ENCODE data around the gene GATA5.

GATA5 gene

DNA sequence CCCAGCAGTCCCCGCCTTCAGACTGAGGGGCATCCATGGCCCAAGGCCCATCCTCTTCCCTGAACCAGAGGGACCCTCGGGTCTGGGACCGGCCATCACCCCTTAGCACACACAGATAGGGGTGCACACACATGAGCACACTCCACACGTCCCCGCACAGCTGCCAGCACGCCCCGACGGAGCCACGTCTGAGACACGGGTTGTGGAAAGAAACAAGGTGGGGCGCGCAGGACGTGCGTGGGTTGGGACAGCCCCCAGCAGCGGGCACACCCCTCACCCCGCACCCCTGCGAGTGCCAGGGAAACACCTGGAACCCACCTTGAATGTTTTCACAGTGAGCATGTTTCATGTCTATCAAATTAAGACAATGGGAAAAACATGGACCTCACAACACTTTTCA is 6.4 kb downstream of the GATA5 start:
- no peak for DNase-seq

GRCh38 chr20:62466806-62467537 is 8.8 kb downstream of the GATA5 start:
- DNase-seq, result no peak

DNA sequence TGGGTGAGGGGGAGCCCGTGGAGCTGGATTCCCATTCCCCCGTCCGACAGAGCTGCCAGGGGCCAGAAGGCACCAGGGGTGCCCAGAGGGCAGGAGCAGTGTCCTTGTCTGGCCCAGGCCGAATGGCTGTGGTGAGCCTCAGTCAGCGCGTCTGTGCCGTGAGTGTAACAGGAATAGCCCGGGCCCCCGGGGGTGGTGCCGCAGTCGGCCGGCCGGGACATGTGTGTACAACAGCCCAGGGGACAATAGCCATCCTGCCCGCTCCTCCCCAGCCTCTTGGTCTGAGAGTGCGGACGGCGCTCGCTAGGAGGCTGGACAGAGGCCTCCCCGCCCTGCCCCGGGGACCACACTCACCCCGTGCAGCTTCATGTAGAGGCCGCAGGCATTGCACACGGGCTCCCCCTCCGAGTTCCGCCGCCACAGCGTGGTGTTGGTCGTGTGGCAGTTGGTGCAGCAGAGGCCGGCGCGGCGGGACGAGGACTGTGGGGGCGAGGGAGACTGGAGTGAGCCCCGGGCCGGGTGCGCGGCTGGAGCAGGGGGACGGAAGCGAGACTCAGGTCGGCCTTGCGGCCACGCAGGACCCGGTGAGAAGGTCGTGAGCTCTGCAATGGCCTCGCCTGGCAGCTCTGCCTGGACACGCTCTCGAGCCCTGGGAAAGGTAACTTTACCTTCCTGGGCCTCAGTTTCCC is 9.6 kb downstream of the GATA5 start:
- no peak for DNase-seq

- DNase-seq, result no peak
These were observed 10.8 kb downstream of the GATA5 start for GRCh38 chr20:62464990-62465389.

DNA sequence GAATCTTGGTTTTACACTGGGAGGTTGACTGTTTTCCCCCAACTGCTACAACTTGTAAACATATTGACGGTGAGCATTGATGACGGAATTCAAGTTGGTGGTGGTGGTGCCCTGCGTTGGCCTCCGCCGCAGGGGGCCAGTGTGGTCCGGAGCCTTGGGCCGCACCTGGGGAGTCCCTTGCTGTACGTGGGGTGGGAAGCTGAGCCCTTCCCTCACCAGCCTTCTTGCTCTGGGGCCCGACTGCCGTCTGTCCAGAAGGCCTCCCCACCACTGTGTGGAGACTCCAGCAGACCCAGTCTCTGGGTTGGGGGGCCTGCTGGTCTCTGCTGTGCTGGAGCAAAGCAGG is 11.4 kb downstream of the GATA5 start:
- DNase-seq, result no peak

- DNase-seq, result no peak
These were observed 12.0 kb downstream of the GATA5 start for GRCh38 chr20:62463651-62464424.

- DNase-seq, result no peak
These were observed 12.7 kb downstream of the GATA5 start for GRCh38 chr20:62462976-62463592.

- no peak for DNase-seq
These were observed 14.0 kb downstream of the GATA5 start for GRCh38 chr20:62461834-62462233.

GRCh38 chr20:62461157-62461556 is 14.6 kb downstream of the GATA5 start:
- DNase-seq, result no peak

DNA sequence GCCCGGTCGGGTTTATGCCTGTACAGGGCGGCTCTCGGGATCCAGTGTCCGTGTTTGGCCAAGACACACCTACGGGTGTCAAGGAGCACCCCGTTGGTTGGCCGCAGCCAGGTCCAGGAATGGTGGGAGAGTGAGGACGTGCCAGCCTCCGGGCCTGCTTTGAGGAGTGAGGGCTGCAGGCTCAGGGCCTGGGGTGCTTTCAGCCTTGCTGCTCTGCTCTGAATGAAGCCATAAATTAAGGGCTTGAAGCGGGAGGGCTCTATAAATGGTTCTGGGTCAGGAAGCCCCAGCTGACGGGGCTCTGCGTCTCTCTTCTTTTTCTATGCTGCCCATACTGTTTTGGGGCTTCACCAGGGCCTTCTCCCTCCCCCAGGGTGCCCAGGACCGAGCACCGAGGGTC is 15.1 kb downstream of the GATA5 start:
- no peak for DNase-seq

DNA sequence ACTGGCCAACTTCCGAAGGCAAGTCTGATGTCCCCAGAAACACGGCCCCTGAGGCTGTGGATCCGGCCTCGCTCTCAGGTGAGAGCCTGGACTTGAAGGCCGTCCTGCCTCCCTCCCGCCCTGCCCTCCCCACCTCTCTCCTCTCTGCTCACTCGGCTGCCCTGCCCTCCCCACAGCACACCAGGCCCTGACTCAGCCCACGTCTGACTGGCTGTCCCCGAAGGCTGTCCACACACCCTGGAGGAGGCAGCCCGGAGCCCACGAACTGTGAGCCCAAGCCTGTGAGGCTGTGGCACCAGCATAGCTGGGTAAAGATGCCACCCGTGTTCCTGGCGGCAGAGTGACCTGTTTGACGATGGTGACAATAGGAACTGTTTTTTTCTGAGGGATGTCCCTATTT is 16.3 kb downstream of the GATA5 start:
- DNase-seq, result no peak

- no peak for DNase-seq
These were observed 17.2 kb downstream of the GATA5 start for GRCh38 chr20:62458275-62459251.

GRCh38 chr20:62457831-62458230 is 18.0 kb downstream of the GATA5 start:
- DNase-seq, result no peak

DNA sequence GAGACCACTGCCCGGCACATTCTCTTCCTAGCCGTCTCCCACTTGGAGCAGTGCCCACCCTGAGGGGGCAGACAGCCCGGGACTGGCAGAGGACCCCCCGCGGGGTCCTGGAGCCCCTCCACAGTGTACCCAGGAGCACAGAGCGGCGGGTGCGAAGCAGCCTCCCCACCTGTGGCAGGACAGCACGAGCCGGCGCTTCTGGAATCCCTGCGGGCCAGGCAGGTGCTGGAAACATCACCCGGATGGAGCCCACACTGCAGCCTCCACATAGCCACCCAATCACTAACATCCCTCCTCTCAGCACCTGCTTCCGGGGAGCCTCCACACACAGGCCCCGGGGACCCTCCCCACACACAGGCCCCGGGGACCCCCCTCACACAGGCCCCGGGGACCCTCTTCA is 18.7 kb downstream of the GATA5 start:
- DNase-seq, result no peak

DNA sequence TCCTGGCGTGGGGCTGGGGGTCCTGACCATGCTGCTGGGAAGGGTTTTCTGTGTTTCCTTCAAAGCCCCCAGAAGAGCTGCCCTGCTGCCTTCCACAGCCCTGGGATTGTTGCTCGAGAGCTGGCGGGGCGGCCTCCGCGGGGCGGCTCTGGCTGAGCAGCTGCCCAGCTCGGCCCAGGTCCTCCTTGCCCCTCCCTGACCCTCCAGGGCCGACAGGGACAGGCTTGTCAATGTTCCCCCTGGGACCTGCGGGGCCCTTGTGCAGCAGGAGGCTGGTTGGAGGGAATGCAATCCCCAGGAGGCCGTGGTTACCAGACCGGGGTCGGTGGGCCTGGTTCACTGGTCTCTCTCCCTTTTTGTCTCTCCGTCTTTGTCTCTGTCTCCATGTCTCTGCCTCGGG is 19.9 kb downstream of the GATA5 start:
- DNase-seq, result no peak

GRCh38 chr20:62454904-62455636 is 20.7 kb downstream of the GATA5 start:
- no peak for DNase-seq

DNA sequence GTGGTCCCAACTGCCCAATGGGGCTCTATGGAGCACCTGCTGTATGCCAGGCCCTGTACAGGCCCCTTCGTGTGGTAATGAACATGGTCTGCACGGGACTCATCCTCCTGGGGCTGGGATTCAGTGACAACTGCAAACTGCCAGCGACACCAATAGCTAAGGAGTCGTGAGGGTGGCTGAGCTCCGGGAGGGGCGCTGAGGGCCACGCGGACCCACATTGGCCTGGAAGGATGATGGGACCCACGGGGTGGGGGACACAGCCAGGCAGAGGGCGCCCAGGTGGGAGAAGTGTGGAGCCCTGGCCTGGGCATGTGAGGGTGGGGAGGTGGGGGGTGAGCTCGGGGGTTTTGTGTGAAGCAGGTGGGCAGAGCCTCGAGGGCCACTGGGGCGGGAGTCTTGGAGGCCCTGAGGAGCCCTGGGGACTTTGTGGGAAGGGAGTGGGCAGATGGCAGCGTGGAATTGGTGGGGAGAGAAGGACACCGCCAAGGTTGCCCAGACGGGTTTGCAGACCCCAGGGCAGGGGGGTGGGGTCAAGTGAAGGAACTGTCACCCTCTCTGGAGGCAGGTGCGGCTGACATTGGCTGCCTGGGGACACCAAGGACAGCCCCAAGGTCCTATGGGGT is 22.5 kb downstream of the GATA5 start:
- no peak for DNase-seq

- no peak for DNase-seq
These were observed 23.2 kb downstream of the GATA5 start for GRCh38 chr20:62452475-62453095.

DNA sequence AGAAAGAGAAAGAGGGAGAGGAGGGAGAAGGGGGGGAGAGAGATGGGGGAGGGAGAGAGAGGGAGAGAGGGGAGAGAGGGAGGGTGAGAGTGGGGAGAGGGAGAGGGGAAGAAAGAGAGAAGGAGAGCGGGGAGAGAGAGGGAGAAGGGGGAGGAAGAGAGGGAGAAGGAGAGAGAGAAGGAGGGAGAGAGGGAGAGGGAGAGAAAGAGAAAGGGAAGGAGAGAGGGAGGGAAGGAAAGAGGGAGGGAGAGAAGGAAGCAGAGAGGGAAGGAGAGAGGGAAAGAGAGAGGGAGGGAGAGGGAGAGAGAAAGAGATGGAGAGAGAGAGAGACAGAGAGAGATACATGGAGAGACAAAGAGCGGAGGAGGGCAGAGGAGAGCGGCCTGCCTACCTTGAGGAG is 23.8 kb downstream of the GATA5 start:
- no peak for DNase-seq

- DNase-seq, result no peak
These were observed 24.5 kb downstream of the GATA5 start for GRCh38 chr20:62451156-62451767.

Measured in NCI-H526 treated with DMSO at 0.1 percent for 48 hours (cell line).